Kasumi-1 (cell line): ENCODE measurements around the gene ATP6V0D1.
A peak's percentile ranks its signal among the peaks of the same experiment; 100 is the strongest.
"Not testable (repeated sequence)": the region's sequence is repeated elsewhere in the genome, so short reads cannot be mapped to it uniquely, and the experiment has no call there.

ENCODE experiments used
- DNase-seq, 2 experiments: peaks; one replicate each; lab custom pipeline; 2025; lab: John Stamatoyannopoulos, UW

The ATP6V0D1 gene

DNA sequence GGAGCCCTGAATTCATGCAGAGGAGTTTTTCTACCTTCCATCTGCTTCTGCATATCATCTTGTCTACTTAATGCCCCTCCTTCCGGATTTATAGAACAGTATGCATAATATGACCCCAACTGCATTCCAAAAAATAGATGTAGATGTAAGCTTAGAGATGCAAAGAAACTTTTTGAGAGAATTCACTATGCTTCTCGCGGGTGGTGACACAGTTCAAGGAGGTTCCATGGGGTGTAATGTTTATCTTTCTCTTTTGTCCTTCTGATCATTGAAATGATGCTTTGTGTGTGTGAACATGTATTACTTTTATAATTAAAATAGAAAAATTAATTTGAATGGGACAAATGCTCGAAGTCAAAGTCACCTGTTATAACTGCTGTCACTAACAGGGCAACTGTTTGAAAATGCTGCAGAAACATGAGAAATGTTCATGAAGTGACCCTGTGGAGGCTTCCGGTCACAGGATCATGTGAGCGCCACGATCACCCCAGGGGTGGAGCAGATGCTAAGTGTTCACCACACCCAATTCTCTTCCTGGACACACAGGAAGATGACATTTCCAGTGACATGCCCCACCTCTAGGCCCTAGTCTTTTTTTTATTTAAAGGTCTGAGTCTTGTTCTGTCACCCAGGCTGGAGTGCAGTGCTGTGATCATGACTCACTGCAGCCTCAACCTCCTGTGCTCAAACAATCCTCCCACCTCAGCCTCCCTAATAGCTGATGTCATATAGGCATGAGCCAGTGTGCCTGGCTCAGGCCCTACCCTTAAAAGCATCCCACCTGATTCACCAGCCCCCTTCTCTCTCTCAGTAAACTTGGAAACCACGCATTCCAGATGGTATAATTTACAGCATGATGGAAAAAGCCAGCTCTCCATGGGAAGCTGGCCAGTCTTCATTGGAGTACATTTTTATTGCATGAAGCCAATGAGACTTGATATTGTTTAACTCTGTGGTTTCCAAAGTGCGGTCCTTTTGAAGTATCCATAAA is 23.4 kb upstream of the ATP6V0D1 start:
- DNase-seq = no peak

GRCh38 chr16:67499106-67499505 is 18.1 kb upstream of the ATP6V0D1 start:
- DNase-seq = no peak

GRCh38 chr16:67490335-67491096 is 9.6 kb upstream of the ATP6V0D1 start:
- DNase-seq = peak; percentile 8 to 9

DNA sequence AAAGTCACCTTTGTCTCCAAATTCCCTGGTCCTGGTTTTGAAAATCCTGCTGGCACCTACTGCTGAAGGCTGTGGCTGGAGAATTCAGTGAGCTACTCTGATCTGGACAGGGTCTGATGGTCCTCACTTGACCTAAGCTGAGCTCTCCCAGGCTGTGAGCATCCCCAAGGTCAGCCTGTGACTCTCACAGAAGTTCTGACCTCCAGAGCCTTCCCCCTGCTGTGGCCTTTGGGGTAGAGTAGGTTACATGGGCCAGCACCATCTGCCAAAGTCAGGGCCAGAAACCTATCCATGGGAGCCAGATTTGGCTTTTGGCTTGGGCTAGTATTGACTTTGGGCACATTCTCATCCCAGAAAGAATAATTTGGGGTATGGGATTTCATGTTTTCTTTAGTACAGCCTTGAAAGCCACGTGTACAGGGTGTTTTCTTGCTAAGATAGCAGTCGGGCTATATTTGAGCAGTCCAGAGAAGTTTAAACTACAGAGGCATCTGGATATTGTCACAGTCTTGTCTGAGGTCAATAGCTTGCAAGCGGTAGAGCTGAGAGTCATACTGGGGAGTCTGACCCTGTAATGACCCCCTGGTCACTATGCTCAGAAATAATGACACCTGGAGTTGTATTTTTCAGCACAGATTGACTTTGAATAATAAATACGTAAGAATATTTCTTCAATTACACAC is 8.6 kb upstream of the ATP6V0D1 start:
- no peak for DNase-seq

GRCh38 chr16:67487561-67487960 is 6.6 kb upstream of the ATP6V0D1 start:
- DNase-seq = not testable (repeated sequence)

GRCh38 chr16:67486805-67487204 is 5.8 kb upstream of the ATP6V0D1 start:
- peak; percentile 67 to 70 for DNase-seq

GRCh38 chr16:67483731-67484525 is 3.0 kb upstream of the ATP6V0D1 start:
- no peak for DNase-seq

DNA sequence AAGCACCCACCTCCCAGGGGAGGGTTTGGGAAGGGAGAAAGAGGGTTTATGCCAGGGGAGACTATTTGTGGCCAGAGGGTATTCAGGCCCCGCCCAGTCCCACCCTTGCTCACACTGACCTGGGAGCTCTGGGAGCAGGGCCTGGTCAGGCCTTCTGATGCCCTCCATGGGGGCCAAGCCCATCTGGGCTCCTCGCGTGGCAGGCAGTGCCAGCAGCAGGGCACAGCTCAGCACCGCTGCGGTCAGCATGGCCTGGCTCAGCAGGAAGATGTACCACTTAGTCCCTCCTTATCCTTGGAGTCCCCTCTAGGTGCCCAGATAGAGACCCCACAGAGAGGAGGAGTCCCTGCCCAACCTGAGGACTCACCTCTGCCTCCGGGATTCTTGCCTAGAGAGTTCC is 2.2 kb upstream of the ATP6V0D1 start, which contains the start of gene AGRP:
Gene AGRP, minus strand, starts transcription at position 398 of the 400 bp plus-strand sequence. Its CDS starts 149 bp downstream, at position 249.
- DNase-seq = no peak

DNA sequence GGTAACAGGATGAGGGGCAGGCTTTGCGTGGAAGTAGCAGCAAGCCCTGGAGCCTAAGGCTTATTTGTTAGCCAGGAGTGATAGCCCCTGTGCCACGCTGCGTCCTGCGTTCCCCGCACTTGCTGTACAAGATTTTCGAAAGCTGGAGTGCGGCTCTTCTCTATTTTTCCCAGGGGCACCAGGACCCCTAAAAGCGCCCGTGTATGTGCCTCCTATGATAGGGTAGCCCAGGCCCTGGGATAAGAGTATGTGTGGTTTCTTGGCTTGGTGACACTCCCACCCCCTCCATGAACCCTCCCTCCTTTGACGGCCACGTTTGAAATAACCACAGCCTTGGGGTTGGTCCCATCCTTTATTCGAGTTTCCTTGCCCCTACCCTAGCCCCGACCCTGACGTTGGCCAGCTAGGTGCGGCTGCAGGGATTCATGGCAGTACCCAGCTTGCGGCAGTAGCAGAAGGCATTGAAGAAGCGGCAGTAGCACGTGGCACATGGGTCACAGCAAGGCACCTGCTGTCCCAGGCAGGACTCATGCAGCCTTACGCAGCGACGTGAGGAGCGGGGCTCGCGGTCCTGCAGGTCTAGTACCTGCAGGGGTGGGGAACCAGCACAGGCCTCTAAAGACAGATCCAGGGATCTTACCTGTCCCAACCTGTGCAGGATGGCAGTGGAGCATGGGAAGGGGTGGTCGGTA is 1.4 kb upstream of the ATP6V0D1 start:
- no peak for DNase-seq

DNA sequence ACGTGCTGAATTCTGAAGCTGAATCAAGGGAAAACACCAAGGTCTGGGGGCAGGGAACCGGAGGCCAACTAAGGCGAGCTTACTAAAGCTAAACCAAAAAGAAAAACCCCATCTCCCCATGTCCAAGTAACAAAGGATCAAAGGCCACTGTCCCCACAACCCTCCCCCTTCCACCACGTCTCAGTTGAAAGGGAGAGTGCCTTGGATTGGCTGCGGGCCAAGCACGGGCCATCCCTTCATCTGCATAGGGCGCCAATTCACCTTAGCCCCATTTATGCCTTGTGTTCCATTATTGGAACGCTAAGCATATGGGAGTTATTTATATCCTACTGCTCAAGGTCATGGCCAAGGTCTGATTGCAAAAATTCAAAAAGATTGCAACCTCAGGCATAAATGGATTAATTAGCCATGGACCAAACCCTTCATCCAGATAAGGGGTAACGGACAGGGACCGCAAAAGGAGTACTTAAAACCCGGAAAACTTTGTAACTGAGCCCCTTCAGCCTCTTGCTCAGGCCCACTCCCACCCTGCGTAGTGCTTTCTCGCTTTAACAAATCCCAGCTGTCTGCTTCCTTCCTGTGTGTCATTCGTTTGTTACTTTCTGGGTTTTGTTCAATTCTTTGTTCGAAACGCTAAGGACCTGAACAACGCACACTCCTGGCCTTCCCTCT is 740 bp upstream of the ATP6V0D1 start:
- peak; percentile 24 to 25 for DNase-seq

DNA sequence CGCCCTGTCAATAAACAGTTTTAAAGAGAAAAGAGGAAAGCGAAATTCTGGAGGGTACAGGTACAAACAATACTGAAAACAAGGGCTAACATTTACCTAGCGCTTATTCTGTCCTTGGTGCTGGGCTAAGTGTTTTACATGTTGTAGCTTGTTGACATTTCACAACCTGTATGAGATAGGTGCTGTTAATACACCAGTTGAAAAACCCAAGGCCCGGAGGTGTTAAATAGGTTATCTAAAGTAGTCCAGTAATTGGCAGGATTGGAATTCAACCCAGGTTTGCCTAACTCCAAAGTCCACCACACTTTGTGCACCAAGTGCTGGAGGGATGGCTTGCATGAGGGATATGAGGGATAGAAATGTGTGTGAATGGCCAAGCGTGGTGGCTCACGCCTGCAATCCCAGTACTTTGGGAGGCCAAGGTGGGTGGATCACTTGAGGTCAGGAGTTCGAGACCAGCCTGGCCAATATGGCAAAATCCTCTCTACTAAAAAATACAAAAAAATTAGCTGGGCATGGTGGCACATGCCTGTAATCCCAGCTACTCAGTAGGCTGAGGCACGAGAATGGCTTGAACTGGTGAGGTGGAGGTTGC is 2.9 kb downstream of the ATP6V0D1 start:
- no peak for DNase-seq

GRCh38 chr16:67474551-67475455 is 6.2 kb downstream of the ATP6V0D1 start:
- no peak for DNase-seq

- DNase-seq = no peak
Observed at GRCh38 chr16:67471758-67472384, 9.1 kb downstream of the ATP6V0D1 start.

GRCh38 chr16:67470359-67470758 is 10.6 kb downstream of the ATP6V0D1 start:
- DNase-seq = no peak

- DNase-seq = no peak
Observed at GRCh38 chr16:67468731-67469130, 12.2 kb downstream of the ATP6V0D1 start.

GRCh38 chr16:67466581-67466980 is 14.4 kb downstream of the ATP6V0D1 start:
- DNase-seq = no peak

- DNase-seq = no peak
Observed at GRCh38 chr16:67464565-67464964, 16.4 kb downstream of the ATP6V0D1 start.

- DNase-seq = no peak
Observed at GRCh38 chr16:67463691-67464090, 17.3 kb downstream of the ATP6V0D1 start.
